GM18505 (cell line): ENCODE measurements around the gene RPS27L.
A peak's percentile ranks its signal among the peaks of the same experiment; 100 is the strongest.

Experiments used
- ATAC-seq: cut with Tn5 transposase; IDR thresholded peaks from one replicate; pipeline ENCODE4 v1.9.1; 2021; ENCODE audit not compliant: unreplicated experiment
- POLR2A ChIP-seq: IDR thresholded peaks from 4 replicates; pipeline ENCODE4 v1.6.1; 2011; ENCODE audit warnings: borderline replicate concordance; ENCODE audit not compliant: insufficient read depth, insufficient read length; ENCODE audit errors: extremely low read depth

The RPS27L gene

DNA sequence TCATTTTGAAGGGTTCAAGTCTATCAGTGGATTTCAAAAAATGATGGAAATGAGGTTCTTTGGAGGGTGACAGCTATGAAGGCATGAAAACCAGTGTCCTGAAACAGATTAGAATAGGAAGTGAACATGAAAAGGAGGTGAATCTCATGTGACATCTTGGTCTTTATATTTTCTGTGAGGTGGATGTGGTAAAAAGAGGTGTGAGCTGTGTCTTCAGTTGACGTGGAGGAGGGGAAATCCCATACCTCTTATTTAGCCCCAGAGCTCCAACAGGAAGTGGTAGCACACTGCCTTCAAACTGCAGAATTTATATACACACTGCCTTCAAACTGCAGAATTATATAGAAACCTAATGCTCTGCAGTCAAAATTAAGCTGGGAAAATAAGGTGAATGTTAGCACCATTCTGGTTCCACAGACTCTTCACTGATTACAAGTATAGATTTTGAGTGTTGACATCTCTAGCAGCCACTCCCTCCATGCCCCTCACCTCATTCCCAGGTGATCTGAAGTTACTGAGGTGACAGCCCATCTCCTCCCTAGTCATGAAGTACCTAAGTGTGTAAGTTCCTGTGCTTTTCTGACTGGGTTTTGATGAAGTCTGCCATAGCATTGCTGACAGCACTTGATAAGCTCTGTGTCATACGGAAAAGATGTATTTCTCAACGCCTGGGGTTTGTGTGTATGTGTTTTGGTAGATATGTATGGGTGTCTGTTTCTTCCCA, 34.8 kb upstream of the RPS27L start:
- no peak for ATAC-seq
- peak; percentile 32 for TF ChIP-seq POLR2A

DNA sequence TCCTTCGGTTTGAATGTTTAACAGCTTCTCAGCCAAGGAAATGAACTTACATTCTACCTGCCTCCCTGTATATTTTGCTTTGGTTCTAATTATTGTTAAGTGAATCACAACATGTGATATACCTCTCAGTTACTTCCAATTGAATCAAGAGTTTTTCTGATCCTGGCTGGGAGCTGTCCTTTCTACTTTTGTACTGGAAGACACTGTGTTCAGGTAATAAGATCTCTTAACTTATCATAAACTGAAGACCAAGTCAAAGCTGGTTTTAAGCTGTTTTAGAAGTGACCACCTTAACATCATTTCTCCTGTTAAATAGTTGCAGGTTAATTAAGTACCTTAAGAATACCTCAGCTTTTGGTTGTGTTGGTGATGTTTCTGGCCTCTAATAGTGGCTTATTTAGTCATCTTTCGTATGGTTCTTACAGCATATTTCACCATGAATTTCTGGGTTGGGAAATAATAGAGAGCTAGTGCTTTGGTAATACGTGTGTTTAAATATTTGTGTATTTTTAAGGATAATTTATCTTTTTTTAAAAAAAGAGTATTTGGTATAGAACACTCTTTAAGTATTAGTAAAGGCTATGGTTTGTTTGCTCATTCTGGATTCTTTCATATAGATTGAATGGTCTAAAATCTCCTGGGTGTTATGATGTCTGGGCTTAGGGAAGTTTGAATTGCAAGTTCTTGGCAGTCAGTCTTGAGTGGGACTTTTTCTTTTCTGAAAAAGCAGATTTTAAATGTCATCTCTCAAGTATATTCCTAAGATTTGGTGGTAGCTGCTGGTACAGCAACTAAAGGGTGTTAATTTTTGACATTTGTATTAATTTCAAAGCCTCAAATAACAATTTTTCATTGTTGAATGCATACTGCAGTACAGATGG, 33.7 kb upstream of the RPS27L start:
- TF ChIP-seq POLR2A = no peak
- no peak for ATAC-seq

DNA sequence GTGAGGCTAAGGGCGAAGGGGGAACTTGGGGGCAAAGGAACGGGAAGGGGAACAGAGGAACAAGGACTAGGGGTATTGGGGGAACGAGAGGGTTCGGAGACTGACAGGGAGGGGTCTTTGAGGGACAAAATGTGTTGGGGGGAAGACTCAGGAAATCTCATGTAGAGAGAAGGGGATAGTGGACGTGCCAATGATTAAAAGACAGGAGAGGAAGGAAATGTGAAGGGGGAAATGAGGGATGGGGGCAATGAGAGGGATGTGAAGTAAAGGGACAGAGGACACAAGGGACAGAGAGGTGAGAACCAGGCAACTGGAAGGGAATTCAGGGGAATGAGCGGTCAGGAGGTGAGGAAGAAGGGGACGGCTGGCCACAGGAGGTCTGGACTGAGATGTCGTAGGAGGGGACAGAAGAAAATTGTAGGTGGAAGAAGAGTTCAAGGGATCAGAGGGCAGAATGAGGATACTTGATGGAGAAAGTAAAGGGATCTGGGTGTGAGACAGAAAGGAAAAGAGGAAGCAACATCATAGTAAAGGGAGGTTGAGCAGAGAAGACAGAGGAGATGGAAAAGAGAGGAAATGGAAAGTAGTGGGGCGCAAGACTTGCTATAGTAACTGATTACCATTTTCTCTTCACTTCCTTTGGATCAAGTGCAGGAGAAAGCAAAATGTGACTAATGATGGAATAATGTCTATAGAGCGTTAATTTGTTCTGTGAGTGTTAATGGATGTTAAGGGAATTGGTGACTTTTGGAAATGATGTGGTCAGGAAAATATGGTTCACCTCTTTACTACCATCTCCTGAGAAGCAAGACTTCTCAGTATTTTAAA, 32.9 kb upstream of the RPS27L start:
- no peak for ATAC-seq
- TF ChIP-seq POLR2A = no peak

DNA sequence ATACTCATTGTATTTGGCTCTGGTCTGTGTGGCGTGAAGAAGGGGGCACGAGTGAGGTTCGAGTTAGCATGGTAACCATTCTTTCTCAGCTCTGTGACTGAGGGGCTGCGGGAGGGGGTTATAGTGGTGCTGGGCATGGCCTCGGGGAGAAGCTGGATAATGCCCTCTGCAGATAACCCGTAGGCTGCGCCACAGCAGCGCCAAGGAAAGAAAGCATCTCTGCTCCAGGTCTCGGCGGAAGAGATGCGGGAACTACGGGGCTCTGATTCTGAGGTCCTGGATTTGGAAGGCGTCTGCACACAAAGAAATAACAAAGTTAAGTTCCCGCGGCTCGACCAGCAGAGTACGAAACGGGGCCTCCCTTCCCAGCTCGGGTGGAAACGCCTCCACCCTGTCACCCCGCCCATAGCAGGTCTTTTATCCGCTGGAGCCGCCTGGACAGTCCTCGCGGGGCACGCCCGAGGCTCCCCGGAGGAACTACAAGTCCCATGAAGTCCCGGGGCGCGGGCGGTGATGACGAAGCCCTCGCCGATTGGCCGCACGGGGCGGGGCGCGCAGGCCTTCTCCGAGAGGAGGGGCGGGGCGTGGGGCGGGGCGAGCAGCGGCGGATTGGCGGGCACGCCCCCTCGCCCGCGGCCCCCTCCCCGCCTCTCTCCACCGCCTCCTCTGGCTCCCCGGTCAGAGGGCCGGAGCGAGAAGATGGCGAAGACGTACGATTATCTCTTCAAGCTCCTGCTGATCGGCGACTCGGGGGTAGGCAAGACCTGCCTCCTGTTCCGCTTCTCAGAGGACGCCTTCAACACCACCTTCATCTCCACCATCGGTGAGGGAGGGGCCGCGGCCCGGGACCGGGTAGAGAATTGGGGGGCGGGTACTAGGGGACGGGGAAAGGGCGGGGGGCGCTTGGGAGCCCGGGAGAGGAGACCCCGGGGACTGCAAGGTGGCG, 31.9 kb upstream of the RPS27L start, which contains the start of gene RAB8B:
RAB8B (plus strand) TSS at position 681 of the 946 bp plus-strand sequence; CDS start at position 700, 19 bp downstream.
- TF ChIP-seq POLR2A = peak; percentile 75
- peak; percentile 78 for ATAC-seq

DNA sequence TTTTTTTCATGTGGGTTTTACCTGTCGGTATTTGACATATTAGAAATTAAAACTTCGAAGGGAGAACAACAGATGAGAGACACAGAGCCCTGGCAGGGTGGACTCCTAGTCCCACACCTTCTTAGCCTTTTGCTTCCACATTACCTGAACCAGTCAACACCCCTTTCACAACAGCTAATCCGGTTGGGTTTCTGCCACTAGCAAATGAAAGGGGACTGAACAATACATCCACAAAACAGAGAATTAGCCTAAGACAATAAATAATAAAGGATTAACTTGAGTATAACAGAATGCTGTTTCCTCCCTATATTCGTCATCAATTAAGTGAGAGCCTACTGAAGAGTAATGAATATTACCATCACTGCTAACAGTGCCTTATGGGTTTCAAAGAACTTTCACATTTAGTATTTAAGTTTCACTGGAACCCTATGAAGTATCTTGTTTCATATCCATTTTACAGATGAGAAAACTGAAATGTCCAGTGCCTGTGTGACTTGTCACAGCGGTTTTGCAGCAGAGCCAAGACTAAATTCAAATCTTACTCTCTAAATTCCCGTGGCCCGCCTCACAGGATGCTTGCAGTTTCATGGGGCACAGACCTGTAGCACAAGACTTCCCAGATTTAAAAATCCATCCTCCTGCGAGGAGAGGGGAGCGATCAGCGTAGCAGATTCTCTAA, 31.1 kb upstream of the RPS27L start:
- ATAC-seq = no peak
- no peak for TF ChIP-seq POLR2A

DNA sequence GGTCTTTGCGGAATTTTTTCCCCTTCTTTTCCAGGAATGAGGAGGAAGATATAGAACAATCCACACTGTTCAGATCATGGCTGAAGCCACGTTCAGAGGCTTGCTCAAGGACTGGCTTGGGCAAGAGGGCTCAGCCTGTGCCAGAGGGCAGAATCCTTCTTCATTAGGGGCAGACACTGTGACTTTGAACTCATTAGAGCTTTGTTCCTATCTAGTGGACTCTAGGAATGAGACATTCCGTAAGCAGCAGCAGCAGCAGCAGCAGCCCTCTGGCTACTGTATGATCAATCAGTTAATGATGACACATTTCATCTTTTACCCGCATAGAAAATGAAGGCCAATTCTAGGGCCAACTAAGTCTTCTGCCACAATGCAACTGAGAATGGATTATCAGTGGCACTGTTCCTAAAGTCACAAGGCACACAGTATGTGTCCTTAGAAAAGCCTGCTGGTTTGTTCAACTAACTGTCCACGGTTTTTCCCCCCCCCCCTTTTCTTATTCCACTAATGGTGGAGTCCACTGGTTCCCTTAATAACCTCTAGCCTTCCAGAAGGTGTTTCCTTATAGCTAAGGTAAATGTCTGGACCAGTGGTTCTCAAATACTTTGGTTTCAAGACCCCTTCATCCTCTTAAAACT, 30.4 kb upstream of the RPS27L start:
- ATAC-seq = no peak
- no peak for TF ChIP-seq POLR2A

DNA sequence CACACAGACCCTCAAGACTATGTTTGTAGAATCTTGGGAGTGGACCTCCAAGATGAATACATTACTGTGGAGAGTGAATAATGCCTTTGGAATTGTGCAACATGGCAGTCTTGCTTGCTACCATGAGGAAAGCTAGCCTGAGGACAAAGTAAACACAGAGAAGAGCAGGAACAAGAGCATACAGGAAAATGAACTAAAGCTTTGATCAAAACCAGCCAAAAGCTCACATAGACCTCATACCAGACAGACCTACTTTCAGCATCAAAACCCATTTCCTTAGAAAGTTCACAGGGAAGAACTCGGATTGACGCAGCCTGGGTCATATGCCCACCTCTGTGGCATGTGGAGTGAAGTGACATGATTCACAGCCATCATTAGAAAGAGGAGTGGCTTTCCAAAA, 28.8 kb upstream of the RPS27L start:
- no peak for ATAC-seq
- no peak for TF ChIP-seq POLR2A

DNA sequence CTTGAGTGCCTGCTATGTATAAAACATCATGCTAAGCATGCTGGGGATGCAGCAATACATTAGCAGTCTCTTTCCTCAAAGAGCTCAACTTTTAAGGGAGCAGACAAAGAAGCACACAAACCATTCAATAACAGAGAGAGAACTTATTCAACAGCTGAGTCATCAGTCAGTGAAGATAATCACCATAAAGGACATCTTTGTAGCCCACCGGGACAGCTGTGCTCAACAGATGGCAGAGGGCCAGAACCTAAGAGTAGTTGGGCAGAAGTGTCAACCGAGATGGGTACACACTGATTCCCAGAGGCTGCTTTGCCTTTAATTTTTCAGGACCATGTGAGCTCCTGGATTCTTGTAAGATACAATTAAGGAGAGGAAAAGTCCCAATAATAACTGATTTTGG, 27.9 kb upstream of the RPS27L start:
- ATAC-seq = no peak

DNA sequence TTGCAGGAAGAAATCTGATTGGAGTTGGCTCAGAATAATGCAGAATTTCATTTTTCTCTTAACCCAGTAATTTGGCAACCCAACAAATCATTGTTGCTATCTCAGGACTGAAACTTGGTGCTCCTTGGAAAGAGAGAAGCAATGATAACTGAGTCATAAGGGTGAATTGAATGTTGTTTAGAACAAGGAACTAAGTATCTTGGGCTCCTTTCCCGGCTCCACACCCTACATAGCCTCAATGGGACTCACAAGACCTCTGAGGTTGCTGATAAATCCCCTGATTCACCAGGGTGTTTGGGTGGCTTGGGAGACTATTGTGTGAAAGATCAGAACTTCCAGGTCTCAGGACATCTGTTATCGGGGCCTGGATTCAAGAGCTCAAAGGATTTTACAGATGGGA, 24.4 kb upstream of the RPS27L start:
- ATAC-seq = no peak
- no peak for TF ChIP-seq POLR2A

More for the DNA sequence above, 27.9 kb upstream of the RPS27L start:
- TF ChIP-seq POLR2A = no peak

DNA sequence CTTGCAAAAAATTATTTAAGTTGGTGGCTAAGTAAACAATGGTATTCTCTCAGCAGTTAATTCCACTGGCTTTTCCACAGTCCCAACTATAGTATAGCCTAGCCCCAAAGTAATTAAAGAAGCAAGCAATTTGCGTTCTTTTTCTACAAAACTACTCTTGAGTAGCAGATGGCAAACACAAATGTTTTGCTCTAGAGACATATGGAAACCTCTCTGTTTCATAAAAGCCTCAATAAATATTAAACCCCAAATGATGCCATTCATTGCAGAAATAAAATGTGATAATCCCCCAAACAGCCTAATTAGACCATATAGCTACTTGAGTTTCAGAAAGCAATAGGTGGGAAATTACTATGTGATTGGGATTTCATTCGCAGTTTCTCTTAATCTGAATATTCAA, 23.5 kb upstream of the RPS27L start:
- ATAC-seq = no peak
- TF ChIP-seq POLR2A = no peak

DNA sequence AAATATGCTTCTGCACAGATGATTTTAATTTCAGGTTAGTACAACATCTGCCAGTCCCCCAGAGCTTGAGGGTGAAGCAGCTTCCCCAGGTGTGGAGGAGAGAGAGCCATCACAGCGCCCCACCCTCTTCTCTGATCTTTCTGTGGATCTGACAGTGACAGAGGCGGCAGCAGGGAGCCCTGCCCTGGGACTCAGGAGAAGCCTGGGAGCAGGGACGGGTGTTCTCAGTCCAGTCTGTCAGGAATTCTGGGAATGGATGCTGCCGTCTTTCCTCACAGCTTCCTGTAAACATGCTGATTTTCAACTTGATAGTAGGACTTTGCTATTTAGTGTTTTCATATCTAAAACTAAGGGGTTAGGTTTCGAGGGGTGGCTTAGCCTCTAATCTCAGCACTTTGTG, 20.8 kb upstream of the RPS27L start:
- no peak for TF ChIP-seq POLR2A
- no peak for ATAC-seq
